Fibroblast of skin of scalp (primary cell): ENCODE data around the gene NT5C3A. TPM values are rescaled to one million over a fixed set of nuclear protein-coding genes. Genes with fewer than 3 reads are reported as not detected.
"Not testable (repeated sequence)": the region's sequence is repeated elsewhere in the genome, so short reads cannot be mapped to it uniquely, and the experiment has no call there.

Experiments used
- DNase-seq: peaks from one replicate; pipeline ENCODE4 v3.0.0-alpha.2; 2013
- polyA plus RNA-seq, 2 experiments: library from polyadenylated mRNA; unstranded; fragments of 120-200 nt; gene quantifications; one replicate each; pipeline ENCODE4 v1.2.1, GENCODE V29; 2013; ENCODE audit not compliant: insufficient read length in 2 of 2

The NT5C3A gene
- polyA plus RNA-seq (2013, experiment 1 of 2; ENCODE audit: insufficient read length), result 19.2 TPM
- polyA plus RNA-seq (2013, experiment 2 of 2; ENCODE audit: insufficient read length), result 19.9 TPM

DNA sequence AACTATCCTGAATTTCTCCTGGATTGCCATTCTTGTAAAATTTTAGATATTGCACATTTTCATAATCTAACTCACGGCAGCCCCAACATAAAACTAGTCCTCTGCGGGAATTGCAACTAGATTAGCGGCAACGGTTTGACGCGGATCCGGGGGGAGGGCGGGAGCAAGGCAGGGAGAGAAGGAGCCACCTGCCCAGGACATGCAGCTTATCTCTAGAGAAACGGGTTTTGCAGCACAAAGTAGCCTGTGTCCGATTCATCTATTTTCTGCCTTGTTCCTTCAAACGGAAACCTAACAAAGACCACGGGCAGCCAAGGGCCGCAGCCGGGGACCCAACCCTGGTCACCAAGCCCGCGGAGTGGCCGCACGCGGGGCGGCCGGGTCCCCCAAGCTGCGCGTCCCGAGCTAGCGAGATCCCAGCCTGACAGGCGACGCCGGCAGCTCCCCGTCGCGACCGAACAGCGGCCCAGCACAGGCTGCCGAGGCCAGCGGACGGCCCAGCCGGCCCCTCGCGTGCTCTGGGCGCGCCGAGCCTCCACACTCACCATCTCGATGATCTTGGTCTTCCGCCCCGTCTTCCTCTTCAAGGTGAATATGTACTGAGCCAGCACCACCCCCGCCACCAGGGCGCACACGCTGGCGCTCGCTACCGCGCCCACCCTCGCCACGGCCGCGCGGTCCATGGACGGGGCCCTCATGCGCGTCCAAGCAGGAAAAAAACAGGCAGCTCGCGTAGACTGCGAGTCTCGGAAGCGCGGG lies at the start of gene NT5C3A:
NT5C3A (minus strand) TSS at position 754 of the 759 bp plus-strand sequence; CDS start at position 683, 71 bp downstream.
- peak; percentile 4 for DNase-seq

- no peak for DNase-seq
Observed at GRCh38 chr7:33111614-33112013, 49.0 kb upstream of the NT5C3A start.

GRCh38 chr7:33109758-33110238 lies 47.2 kb upstream of the NT5C3A start:
- peak; percentile 23 for DNase-seq

- peak; percentile 75 for DNase-seq
Observed at GRCh38 chr7:33109005-33109757, 46.6 kb upstream of the NT5C3A start, which contains the start of gene RP9. Gene RP9 (minus strand): TSS chr7:33109404. CDS start chr7:33109372, 32 bp downstream.

DNA sequence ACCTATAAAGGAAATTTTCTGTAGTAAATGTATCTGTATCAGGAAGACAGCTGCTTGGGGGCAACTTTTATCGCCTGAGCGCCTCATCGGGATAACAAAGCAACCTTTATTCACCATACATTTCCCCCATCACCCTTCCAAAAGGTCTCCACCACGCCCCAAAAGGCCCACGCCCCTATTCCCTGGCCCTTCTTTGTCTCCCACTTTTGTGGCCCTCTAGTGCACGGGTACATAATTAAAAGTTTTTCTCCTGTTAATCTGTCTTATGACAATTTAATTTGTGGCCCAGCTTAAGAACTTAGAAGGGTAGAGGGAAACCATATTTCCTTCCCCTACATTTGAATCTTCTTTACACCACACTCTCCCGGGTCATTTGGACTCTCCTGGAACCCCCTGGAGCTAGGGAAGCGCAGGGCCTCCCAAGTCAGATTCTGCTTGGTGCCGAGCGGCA lies 46.0 kb upstream of the NT5C3A start:
- DNase-seq, result peak; percentile 35

DNA sequence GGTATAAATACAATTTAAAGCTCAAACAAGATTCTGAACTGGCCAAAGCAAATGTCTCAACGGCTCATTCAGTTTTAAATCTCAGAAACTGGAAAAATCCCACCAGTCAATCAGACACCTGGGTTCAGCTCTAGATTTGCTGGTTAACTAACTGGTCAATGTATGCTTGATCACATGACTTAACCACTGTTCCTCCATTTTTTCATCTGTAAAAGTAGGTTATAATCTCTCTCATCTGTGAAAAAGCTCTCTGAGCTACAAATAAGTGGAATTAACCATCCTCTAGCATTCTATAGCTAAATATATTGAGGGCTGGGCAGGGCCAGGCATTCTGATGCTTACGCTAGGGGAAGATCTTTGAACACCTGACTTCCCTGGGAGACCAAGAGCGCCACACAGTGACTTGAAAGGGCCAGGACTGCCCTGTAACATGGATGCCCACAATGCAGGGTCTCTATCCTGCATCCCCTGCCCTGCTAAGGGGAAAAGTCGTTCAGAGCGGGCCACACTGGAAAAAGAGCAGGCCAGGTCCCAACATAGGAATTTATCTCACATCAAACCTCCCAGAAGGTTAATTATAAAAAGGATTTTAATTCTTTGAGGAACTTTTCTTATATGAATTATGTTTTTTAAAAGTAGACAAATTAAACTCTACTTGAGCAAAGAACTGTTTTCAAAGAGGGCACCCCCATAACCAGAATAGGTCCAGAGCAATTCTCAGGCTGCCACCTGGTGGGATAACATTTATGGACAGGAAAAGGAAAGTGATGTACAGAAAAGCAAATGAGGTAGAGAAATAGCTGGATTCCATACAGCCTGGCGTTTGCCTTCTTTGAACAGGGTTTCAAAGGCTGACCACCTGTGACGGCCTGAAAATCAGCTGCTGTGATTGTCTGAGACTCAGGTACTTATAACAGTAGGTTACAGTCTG lies 44.8 kb upstream of the NT5C3A start:
- peak; percentile 60 for DNase-seq

DNA sequence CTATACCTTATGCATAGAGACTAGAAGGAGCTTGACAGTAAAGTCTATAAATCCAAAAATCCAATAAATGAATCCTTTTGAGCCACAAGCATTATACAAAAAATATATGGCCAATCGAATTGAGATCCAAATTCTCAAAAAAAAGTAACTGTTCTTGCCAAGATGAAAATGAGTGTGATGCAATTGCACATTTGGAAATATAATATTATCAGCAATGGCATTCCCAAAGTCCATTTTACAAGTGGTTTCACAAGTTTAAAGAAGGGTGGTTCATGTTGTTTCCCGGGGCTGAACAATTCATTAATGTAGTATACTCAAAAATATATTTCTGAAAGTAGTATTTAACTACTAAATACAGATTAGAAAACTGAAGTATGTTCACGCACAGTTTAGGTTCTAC lies 39.3 kb upstream of the NT5C3A start:
- no peak for DNase-seq

- no peak for DNase-seq
Observed at GRCh38 chr7:33100770-33101169, 38.2 kb upstream of the NT5C3A start.

- no peak for DNase-seq
Observed at GRCh38 chr7:33099154-33099940, 36.8 kb upstream of the NT5C3A start.

DNA sequence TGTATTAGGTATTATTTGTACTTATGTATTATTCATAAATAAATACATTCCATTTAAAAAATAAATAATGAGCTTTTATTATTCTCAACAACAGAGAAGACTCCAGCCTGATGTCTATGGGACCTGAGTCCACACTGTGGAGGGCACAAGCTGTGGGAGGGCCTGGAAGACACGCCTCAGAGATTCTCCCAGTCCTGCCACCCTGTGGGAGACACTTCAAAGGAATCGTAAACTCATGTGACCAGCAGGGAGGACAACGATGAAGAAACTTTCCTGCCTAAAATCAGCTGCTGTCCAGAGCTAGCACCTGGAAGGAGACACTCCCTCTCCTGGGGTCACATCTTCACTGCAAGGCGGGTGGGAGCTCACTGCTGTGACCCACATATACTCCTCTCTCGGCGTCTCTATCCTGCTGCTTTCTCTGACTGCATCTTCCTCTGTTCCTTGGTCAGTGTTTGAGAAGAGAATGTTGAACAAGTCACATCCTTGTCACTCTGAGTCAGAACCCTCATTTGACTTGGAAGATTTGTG lies 32.2 kb upstream of the NT5C3A start:
- not testable (repeated sequence) for DNase-seq

DNA sequence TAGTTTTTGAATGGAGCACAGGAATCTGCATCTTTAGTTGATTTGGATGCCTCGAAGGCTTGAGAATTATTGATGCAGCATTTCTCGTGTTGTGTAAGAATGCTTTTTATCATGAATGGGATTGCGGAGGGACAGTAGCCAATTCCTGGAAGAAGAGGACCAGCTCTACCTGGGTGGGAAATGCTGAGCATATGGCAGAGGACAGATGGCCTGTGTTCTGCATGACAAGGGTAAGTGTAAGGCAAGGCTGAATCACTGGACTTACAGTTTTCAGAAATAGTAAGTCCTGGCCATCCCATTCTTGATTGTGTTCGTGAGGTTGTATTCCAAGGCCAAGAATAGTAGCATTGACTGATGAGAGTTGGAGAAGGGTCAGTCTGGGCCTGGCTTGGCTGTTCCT lies 30.7 kb upstream of the NT5C3A start:
- no peak for DNase-seq

DNA sequence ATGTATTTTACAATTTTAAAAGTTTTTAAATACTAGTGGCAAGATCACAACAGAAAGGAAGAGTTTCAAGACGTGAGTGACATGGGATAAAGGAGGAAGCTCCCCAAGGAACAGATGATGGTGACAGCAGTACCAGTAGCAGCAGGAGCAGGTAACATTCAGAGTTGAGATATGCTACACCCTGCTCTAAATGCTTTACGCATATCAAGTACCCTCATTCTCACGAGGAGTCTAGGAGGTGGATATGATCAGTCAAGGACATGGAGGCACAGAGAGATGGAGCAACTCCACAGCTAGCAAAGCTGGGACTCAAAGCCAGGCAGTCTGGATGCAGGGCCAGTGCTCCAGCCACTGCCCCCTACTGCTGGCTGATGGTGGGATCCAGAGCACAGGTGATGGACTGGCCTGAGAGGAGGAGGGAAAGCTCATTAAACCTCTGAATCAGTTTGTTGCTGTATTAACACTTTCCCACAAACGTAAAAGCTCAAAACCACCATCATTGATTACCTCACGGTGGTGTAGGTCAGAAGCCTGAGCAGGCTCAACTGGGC lies 29.1 kb upstream of the NT5C3A start:
- DNase-seq, result no peak

DNA sequence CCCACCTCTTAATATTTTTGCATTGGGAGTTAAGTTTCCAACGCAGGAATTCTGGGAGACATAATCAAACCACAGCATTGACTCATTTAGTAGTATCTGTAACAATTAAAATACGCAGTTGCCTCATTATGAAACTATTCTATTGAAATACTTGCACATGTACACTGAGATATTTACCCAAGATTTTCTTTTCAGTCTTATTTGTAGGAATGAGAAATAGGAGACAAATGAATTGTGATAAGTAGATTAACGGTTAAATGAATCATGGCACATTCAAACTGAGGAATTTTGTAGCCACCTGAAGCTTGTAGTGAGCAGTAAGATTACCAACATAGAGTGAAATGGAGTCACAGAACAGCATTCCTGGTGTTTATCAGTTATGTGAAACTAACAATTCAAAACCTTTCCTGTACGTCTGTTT lies 28.5 kb upstream of the NT5C3A start:
- DNase-seq, result no peak

GRCh38 chr7:33089142-33089541 lies 26.6 kb upstream of the NT5C3A start:
- no peak for DNase-seq

- no peak for DNase-seq
Observed at GRCh38 chr7:33087858-33088257, 25.3 kb upstream of the NT5C3A start.

DNA sequence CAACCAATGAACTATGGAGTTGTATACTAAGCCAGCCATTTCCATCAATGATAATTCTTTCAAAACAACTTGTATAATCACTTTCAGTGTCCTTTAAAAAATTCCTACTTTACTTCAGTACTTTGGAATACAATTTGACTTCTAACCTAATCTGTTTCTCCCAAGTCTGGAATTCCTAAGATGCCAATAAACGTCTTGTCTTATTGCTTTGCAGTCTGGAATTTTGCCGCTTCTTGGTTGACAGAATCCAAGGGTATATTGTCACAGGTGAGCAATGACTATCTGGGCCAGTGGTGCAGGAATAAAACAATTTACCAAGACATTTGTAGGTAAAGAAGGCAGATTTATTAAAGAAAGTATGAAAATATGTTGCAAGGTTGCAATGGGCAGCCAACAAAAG lies 24.8 kb upstream of the NT5C3A start:
- DNase-seq, result no peak

- no peak for DNase-seq
Observed at GRCh38 chr7:33079763-33080690, 17.5 kb upstream of the NT5C3A start.

DNA sequence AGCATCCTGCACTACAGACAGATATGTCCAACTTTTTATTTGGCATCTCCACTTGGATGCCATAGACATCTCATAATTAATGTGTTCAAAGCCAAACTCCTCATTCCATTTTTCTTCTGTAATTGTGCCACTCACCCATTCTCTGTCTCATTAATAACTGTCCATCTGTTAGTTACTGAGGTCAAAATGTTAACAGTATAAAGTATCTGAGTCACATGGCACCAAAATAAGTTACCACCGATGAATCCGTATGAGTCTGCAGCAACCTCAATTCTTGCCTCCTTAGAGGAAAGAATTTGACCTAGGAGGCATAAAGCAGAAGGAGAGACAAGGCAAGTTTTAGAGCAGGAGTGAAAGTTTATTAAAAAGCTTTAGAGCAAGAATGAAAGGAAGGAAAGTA lies 16.5 kb upstream of the NT5C3A start:
- DNase-seq, result no peak

DNA sequence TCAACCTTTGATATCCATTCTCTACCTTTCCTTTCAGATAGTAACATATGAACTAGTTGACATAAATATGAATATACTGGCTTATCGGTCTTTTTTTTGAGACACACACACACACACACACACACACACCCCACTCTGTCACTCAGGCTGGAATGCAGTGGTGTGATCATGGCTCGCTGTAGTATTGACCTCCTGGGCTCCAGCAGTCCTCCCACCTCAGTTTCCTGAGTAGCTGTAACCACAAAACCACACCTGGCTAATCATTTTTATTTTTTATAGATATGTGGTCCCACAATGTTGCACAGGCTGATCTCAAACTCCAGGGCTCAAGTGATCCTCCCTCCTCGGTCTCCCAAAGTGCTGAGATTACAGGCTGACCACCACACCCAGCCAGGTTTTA lies 14.2 kb upstream of the NT5C3A start:
- no peak for DNase-seq
